HG03565 (cell line): ENCODE results near the gene CISD3.

ENCODE experiments used
- ATAC-seq: cut with Tn5 transposase; IDR thresholded peaks from one replicate; pipeline ENCODE4 v1.9.1; 2021; ENCODE audit warnings: mild to moderate bottlenecking, moderate library complexity; ENCODE audit not compliant: unreplicated experiment

The CISD3 gene

DNA sequence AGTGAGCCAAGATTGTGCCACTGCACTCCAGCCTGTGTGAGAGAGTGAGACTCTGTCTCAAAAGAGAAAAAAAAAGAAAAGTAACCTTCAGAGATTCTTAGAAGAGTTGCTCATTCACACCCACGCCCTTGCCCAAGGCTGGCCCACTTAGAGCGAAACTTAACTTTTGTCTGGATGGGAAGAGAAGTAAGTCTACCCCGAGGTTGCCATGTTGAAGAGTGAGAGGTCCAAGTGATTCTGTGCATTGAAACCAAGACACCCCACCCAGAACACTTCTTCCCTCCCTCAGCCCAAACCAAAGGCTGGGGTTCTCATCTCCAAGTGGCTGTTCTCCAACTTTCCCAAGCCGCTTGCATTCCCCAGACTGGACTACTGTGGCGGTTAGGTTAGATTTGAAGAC, 2.4 kb upstream of the CISD3 start:
- no peak for ATAC-seq

DNA sequence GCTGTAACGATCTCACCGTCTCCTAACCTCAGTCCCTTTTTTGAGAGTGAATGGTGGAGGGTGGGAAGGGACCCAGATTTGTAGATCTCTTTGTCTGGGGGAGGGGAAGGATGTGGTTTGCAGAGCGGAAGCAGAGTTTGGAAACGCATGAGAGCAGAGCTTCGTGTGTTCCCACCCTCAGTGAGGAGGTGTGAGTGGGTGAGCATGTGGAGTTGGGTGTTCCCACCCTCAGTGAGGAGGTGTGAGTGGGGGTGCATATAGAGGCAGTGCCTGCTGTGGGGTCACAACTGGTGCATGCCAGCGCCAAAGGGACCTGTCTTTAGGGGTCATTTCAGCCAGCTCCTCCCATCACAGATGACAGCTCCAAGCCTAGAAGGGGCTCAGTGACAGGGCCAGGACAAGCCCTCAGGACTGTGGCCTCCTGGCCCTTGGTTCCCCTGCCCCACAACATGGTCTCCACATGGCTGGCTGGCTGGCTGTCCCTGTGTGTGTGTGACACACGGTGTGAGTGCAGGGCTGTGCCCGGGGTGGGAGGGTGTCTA, 1.8 kb upstream of the CISD3 start:
- ATAC-seq = no peak

DNA sequence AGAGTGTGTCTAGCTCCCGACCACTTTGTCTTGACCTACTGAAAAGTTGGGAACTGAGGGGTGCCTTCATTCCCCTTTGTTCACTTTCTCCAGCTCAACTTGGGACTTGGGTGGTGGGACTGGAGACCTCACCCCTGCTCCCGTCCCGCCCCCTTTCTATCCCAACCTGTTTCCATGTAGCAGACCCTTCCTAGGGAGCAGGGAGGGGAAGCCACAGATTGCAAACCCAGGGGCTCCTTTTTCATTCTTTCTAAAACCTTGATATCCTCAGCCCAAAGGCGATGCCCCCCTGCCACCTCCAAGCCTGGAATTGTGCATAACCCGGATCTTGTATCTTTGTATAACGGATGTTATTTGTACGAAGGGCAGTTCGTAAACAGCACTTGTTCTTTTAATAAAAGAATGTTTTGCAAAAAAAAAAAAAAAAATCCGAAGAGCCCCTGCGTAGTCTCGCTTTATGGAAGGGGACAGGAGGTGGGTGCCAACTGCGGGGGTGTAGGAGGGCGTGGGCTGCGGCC, 714 bp upstream of the CISD3 start:
- ATAC-seq = no peak

DNA sequence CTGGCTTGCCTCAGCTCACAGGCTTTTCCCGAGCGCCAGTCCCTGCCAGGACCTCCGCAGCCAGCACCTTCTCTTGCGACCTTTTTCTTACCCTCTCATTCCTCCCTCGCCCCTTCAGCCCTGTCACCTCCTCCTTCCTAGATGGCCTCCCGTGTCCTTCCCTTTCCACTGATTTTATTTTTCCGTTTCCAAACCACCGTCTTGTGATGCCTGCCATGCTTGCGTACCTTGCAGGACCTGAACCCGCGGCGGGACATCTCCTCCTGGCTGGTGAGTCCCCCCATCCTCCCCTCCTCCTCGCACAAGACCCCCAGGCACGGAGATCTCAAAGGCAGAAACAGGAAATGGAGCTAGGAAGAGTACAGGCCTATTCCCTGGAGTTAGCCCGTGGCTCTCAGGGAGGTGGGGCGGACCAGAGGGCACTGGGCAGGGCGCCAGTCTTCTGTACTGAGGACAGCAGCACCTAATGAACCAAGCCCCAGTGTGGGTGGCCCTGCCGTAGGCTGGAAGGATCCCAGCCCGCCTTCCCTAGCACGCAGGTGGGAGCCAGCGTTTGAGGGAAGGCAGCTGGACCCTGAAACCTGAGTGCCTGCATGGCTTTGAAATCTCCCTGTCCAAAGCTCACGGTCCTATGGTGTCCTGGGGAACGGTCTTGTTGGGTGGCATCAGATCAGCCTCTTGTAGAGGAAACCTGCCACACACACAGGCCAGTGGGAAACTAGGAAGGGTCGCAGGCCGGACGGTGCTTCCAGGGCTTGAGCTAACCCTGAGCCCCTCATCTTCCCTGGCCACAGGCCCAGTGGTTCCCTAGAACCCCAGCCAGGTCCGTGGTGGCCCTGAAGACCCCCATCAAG, 612 bp downstream of the CISD3 start:
- no peak for ATAC-seq

DNA sequence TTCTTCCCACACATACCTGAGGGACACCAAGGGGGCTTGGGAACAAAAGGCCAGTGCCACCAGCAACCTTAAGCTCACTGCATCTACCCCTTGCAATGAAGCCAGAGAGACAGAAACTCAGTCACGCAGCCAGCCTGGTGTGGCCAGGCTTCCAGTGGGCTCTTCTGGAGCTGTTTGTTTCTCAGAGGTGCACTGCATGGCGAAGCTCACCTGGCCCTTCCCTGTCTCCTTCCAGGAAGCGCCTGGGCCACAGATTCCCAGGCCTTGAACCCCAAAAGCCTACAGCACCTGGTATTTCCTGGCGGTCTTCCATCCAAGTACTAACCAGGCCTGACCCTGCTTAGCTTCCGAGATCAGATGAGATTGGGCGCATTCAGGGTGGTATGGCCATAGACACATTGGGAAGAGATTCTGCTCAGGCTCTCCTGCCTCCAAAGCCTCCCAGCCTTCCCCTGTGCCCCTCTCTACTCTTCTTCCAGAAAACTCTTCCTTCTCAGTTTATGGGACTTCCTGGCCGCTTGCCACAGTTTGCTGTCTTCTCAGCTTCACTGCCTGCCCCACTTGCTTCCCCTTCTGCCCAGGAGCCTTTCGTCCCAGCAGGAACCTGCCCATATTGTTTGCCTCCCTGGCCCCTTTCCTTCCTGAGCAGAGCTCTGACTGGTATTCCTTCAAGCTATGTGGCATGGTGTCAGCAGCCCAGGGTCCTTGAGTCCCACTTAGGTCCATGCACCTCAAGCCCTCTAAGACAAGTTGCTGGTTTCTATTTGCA, 1.6 kb downstream of the CISD3 start:
- no peak for ATAC-seq

DNA sequence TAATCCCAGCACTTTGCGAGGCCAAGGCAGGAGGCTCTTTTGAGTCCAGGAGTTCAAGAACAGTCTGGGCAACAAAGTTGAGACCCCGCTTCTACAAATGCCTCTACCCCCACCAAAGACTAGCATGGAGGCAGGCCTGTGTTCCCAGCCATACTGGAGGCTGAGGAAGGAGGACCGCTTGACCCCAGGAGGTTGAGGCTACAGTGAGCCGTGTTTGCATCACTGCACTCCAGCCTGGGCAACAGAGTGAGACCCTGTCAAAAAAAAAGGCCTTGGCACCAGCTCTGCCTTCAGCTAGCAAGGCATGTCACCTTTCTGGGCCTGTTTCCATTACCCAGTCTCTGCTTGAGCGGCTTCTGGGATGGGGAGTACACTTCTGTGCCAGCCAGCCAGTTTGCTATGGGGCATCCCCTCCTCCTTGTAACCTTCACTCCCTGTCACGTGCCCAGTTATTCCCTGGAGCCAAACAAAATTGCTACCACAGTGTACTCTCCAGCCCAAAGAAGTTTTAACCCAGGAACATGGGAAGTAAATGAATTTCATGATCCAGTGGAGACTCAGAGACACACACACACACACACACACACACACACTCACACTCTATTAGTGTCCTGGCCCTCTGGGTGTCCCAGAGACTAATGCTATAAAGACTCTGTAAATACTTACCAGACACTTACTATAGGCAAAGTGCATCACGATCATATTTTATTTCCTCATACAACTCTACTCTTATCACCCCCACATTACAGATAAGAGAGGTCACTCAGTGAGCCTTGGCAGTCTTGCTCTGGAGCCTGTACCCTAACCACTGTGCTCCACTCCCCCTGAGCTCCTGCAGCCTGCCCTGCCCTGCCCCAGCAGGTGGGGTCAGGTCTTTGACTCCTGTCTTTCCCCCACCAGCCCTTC, 2.5 kb downstream of the CISD3 start:
- no peak for ATAC-seq

DNA sequence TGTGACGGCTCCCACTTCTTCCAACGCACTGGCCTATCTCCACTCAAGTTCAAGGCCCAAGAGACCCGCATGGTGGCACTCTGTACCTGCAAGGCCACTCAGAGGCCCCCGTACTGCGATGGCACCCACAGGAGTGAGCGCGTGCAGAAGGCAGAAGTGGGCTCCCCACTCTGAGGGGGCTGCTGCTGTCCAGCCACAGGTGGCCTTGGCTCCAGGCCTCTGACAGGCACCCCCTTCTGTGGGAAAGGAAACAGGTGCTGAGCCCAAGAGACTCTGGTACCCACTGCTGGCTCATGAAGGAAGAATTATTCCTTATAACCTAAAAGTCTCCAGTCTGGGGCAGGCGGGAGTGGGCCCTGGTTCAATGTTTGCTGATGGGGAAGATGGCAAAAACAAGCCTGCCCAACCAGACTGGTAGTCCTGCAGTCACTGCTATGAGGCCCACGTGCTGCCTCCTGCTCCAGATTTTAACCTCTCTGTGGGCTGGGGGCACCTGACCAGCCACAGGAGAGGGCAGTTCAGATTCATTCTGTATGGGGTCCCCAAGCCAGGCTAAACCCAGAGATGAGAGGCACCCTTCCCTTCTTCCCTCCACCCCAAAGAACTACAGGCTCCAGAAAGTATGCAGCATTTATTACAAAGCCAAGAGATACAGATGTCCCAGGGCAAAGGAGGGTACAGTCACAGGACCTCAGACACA, 3.3 kb downstream of the CISD3 start:
- no peak for ATAC-seq

DNA sequence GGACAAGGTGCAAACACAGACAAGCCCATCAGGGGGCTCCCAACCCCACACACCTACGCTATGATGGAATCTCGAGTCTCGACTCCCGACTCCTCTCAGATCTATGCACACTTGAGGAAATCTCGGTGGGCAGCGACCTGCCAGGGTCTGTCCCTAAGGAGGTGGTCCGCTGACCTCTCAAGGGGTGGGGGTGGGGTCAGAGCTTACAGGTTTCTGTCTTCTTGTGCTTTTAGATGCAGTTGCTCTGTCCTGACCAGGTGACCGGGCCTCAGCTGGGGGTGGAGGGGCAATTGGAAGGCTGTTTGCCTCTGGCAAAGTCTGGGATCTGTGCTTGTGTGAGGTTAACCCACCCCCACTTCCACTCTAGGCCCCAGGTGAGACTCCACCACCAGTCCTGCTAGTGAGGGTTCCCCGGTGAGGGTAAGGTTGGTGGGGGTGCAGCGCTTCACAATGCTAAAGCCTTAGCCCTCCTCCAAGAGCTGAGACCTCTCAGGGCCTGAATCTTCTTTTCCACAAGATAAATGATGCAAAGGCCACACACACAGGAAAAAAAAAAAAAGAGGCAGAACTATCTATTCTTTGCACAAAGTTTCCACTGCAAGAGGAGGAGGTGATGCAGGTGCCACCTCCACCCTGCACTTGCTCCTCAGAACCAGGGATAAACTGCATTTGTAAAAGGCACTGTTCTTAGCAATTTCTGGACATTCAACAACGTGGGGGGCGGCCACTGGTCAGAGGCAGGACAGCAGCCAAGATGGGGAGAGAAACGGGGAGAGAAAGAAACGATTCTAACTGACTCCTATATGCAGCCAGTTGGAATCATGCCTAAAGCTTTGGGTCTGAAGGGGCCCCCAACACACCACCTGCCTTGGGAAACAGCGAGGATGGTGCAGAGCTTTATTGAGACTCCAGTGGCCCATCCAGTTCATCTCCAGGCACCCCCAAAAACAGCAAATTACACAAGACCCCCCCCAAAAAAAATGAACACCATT, 4.1 kb downstream of the CISD3 start:
- ATAC-seq = no peak

DNA sequence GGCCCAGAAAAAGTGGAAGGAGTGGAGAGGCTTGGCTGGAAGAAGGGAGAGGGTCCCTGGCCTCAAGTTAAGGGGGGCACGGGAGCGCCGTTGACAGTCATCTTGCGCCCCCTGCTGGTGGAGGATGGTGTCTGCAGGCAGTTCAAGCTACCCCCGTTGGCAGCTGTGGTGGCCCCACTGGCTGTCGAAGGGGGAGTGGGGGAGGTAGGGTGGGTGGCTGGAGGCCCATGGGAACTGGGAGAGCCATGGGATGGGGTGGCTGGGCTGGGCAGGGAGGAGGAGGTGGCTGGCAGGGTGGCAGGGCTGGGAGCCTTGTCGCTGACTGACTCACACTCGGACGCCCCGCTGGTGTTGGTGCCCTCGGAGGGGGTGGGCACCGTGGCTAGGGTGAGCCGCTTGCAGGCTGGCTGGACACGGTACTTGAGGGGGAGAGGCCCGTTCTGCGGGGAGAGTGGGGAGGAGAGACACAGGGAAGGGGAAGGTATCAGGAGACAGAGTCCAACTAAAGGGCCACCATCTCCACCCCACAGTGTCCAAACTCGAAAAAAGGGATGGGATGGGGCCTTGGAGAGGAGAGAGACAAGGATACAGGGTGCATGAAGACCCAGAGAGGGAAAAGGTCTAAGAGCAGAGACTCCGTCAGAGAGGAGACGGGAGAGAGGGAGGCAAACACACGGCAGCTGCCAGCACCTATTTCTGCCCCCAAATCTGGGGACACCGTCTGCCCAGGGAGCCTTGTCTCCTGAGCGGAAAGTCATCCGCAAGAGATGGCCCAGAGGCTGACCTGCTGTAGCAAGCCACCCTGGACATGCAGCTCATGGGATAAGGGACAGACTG, 5.2 kb downstream of the CISD3 start:
- ATAC-seq = no peak

DNA sequence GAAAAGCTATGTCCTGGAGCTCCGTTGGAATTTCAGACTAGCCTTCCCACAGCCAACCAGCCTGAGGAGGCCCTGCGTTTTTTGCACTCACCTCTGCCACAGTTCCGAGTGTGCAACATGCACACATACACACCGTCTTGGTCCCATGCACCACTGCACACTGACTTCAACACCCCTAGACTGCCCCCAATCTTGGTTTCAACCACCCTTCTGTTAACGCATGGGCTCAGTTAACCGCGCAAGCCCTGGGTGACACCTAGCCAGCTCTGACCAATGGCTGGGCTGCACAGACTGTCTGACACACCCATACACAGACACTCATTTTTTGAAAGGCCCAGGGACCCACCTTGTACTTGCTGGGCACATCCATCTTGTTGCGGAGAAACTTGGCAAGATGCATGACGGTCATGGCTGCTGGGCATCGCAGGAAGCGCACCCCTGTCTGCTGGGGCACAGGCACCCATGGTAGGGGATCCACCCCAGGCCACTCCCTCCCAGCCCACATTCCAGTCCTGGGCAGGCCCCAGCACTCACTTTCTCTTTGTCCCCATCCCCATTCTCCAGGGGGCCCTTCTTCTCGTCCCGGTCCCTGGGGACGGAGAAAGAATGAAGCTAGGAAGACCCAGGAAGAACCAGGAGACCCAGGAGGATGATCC, 8.0 kb downstream of the CISD3 start:
- no peak for ATAC-seq

DNA sequence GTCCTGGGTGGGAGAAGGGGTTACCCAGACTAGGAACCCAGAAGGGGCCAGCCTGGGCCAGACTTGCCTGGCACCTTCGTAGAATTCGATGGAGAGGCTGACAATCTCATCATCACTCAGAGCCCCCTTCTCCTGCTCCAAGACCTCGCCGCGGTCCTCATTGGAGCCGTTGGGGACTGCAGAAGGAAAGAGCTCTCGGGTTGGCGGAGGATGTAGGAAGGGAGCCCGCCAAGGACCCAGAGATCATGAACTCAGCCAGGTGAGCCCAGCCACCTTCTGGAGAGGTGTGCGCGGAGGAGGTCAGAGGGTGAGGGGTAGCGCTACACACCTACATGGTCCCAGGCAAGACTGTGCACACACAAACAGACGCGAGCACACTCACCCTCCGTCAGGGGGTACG, 8.5 kb downstream of the CISD3 start:
- no peak for ATAC-seq

DNA sequence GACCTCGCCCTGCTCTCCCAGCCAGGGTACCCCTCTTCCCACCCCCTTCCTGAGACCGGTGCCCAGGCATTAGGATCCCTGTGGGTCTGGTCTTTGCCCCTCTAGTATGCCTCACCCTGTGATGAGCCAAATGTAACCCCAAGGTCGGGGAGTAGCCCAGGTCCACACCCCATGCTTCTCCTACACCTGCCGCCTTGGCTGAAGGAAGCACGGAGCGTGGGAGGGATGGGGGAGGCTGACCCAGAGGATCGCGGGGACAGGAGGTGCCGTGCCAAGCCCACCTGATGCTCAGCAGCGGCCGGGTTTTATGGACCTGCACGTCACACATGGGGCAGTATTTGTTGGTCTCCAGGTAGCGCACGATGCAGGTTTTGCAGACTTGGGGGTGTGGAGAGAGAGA, 9.2 kb downstream of the CISD3 start:
- no peak for ATAC-seq

DNA sequence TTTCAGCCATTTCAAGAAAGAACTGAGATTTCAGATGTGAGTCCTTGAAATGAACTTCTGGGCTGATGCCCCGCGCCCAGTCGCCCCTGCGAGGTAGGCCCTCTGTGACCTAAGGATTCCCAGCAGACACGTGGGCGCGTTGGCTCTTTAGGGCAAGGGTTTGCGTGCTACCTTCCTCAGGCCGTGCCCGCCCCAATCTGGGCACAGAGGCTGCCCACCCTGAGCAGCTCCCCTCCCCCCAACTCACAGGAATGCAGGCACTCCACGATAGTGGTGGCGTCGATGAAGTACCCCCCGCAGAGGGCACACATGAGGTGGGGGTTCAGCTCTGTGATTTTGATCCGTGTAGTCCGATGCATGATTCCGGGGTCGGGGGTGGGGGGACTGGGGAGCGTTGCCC, 9.9 kb downstream of the CISD3 start:
- no peak for ATAC-seq

DNA sequence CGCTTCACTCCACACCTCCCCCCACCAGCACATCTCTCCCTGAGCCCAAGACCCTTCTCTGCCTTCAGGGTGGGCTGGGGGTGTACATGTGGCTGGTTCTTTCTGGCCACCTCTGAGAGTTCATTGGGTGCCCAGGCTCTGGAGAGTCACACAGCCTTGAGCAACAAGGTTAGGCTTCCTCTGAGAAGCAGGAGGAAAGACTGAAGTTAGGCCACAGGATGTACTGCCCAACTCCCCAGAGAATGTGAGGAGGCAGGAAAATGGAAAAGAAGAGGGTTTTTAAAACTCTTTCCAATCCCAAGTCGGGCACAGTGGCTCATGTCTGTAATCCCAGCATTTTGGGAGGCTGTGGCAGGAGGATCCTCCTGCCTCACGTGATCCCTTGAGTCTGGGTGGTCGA, 10.7 kb downstream of the CISD3 start:
- ATAC-seq = no peak

DNA sequence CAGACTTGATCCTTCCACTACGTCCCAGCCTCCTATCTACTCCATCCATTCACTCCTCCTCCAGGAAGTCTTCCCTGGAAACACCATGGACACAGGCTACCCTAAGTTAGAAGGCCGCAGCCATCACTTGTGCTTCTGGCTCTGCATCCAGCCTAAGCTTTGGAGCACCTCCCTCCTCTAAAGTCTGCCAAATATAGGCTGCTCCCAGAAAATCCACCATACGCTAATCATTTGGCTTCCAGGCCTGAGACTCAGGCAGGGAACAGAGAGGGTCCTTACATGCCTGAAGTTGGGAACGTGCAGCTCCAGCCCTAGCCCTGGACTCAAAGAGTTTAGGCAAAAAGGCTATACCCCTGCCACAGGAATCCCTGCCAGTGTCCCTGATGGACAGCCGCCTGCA, 11.3 kb downstream of the CISD3 start:
- no peak for ATAC-seq

DNA sequence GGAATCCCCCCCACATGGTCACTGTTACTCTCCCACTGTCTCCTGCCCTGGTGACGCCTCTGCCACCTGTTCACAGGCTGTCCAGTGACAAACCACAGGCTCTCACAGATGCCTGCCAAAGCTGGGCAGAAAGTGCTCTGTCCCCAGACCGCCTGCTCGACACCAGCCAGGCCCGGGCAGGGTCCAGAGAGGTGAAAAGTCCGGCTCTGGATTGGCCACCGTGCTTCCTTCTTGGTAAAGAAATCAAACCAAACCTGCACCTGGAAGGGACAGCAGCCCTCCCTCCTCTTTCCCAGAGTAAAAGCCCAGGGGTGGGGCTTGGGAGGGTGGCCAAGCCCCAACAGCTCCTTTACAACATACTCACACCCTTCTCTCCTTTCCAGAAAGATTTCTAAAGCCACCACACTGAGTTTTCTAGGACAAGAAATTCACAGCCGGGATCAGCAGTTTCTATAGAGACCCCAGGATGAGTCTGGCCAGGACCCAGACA, 11.8 kb downstream of the CISD3 start:
- no peak for ATAC-seq
